ENCODE results near the gene MIOX. TPM values are rescaled to one million over a fixed set of nuclear protein-coding genes. Genes with fewer than 3 reads are reported as not detected.

Gene MIOX
- total RNA-seq, 2 experiments from 2014 or later = 0.32 to 0.44 TPM

- Mint-ChIP-seq H3K4me3 (no peak overlapping the region), H3K9me3 (ENCODE audit: low read depth) (no peaks in the 10 kb centered on the region), H3K27me3 (peaks cover 8% of the 10 kb centered on the region), H3K27ac (no peak overlapping the region), H3K36me3 (ENCODE audit: low read depth) (no peaks in the 10 kb centered on the region), H3K4me1 (no peaks in the 10 kb centered on the region)
- ATAC-seq (no peak), DNase-seq (no peak)
- POLR2A ChIA-PET = no interaction called here
- intact Hi-C loops (cut with DNase I, micrococcal nuclease) = no loop called here
- CTCF ChIA-PET = interaction anchor here (0.6 to 1.3 kb wide), 4 partner anchors 12 to 249 kb away, joined by 3 to 5 read pairs (median 3); no protein-coding TSS in a partner anchor
Measured at GRCh38 chr22:50483977-50484853, 2.4 kb upstream of the MIOX start.

DNA sequence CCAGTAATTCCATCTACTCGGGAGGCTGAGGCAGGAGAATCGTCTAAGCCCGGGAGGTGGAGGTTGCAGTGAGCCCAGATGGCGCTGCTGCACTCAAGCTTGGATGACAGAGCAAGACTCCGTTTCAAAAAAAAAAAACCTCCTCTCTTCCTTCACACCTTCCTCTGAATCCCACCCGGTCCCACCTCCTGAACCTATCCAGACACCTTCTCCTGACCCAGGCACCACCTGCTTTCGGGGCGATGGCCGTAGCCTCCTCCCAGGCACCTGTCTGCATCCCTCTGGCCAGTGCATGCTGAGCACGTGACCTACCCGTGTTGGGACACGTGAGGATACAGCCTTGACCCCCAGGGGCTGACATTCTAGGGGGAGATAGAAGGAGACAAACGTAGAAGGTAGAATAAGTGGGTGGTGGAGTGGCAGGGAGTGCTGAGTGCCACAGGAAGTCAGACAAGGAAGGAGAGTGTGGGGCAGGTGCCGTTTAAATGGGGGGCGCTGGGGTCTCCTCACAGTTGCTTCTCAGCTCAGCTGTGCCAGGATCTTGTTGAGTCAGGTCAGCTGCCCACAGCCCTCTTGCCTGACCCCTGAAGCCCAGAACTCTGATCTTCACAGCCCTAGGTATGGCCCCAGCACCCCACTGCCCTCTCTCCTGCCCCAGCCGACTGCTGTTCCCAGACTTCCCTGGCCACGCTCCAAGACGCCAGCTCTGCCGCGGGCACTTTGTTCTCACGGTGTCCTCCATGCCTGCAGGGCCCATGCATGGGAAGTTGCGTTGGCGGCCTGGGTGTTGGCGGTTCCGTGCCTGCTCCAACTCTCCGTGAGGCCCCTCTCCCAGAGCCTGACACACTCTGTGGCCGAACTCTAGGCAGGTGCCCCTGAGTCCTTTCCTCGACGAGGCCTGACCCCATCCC is 1.2 kb upstream of the MIOX start:
- no peaks in the 10 kb centered on the region for H3K27me3 Mint-ChIP-seq
- H3K9me3 Mint-ChIP-seq (ENCODE audit: low read depth) = no peaks in the 10 kb centered on the region
- ATAC-seq (no peak), DNase-seq (peak; percentile 8)
- H3K4me1 Mint-ChIP-seq = no peaks in the 10 kb centered on the region
- ChIA-PET CTCF (interaction anchor here (0.7 to 1.1 kb wide), 3 partner anchors 11 to 25 kb away, joined by 3 to 4 read pairs (median 3); no protein-coding TSS in a partner anchor), POLR2A (no interaction called here)
- H3K27ac Mint-ChIP-seq = no peak overlapping the region
- no peaks in the 10 kb centered on the region for H3K36me3 Mint-ChIP-seq (ENCODE audit: low read depth)
- H3K4me3 Mint-ChIP-seq = no peak overlapping the region
- intact Hi-C loops (cut with DNase I, micrococcal nuclease) = no loop called here

- ChIA-PET POLR2A (no interaction called here), CTCF (interaction anchor here (0.6 kb wide), 1 partner anchor 121 kb away, joined by 3 read pairs; no protein-coding TSS in a partner anchor)
- Mint-ChIP-seq H3K36me3 (ENCODE audit: low read depth) (no peaks in the 10 kb centered on the region), H3K4me1 (peaks cover 7% of the 10 kb centered on the region), H3K27ac (no peak overlapping the region), H3K4me3 (no peak overlapping the region), H3K9me3 (ENCODE audit: low read depth) (no peaks in the 10 kb centered on the region), H3K27me3 (no peaks in the 10 kb centered on the region)
- ATAC-seq (no peak), DNase-seq (no peak)
- intact Hi-C loops (cut with DNase I, micrococcal nuclease) = no loop called here
Measured at GRCh38 chr22:50487290-50488005, 789 bp downstream of the MIOX start.

DNA sequence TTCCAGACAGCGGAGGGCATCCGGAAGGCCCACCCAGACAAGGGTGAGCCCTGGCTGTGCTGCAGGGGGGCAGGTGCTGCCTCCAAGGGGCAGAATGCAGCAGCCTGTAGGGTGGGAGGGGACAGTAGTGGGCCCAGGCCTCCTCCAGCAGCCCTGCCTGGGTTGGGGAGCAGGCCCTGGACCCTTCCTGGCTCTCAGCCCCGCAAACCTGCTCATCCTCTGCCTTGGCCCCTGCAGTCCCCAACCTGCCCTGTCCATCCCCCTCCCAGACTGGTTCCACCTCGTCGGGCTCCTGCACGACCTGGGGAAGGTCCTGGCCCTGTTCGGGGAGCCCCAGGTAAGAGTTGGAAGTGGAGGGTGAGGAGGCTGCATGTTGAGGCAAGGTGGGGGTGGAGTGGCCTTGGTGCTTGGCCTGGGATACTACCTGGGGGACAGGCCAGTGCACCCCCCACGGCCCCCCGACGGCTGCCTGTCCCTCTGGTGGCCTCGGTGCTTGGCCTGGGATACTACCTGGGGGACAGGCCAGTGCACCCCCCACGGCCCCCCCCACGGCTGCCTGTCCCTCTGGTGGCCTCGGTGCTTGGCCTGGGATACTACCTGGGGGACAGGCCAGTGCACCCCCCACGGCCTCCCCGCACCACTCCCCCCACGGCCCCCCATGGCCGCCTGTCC is 1.5 kb downstream of the MIOX start:
- intact Hi-C loops (cut with DNase I, micrococcal nuclease) = no loop called here
- DNase-seq = no peak
- ATAC-seq = no peak
- ChIA-PET CTCF (no interaction called here), POLR2A (no interaction called here)
- H3K27ac Mint-ChIP-seq = no peak overlapping the region
- no peaks in the 10 kb centered on the region for H3K9me3 Mint-ChIP-seq (ENCODE audit: low read depth)
- H3K4me3 Mint-ChIP-seq = no peak overlapping the region
- no peaks in the 10 kb centered on the region for H3K27me3 Mint-ChIP-seq
- H3K4me1 Mint-ChIP-seq = peaks cover 7% of the 10 kb centered on the region
- no peaks in the 10 kb centered on the region for H3K36me3 Mint-ChIP-seq (ENCODE audit: low read depth)

DNA sequence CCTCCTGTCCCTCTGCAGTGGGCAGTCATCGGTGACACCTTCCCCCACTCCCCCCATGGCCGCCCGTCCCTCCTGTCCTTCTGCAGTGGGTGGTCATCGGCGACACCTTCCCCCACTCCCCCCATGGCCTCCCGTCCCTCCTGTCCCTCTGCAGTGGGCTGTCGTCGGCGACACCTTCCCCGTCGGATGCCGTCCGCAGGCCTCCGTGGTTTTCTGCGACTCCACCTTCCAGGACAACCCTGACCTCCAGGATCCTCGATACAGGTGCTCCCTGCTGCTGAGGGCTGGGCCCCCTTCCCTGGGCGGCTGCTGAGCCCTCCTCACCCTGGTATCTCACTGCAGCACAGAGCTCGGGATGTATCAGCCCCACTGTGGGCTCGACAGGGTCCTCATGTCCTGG is 2.2 kb downstream of the MIOX start:
- no peak overlapping the region for H3K27ac Mint-ChIP-seq
- ChIA-PET POLR2A (no interaction called here), CTCF (no interaction called here)
- ATAC-seq = no peak
- no peak overlapping the region for H3K4me3 Mint-ChIP-seq
- H3K27me3 Mint-ChIP-seq = no peaks in the 10 kb centered on the region
- no peak for DNase-seq
- no peaks in the 10 kb centered on the region for H3K36me3 Mint-ChIP-seq (ENCODE audit: low read depth)
- no peaks in the 10 kb centered on the region for H3K9me3 Mint-ChIP-seq (ENCODE audit: low read depth)
- intact Hi-C loops (cut with DNase I, micrococcal nuclease) = no loop called here
- H3K4me1 Mint-ChIP-seq = peaks cover 7% of the 10 kb centered on the region

GRCh38 chr22:50489363-50490243 is 2.9 kb downstream of the MIOX start:
- intact Hi-C loops (cut with DNase I, micrococcal nuclease) = no loop called here
- ATAC-seq (no peak), DNase-seq (no peak)
- Mint-ChIP-seq H3K9me3 (ENCODE audit: low read depth) (no peaks in the 10 kb centered on the region), H3K4me3 (no peak overlapping the region), H3K4me1 (peaks cover 7% of the 10 kb centered on the region), H3K27me3 (no peaks in the 10 kb centered on the region), H3K27ac (no peak overlapping the region), H3K36me3 (ENCODE audit: low read depth) (no peaks in the 10 kb centered on the region)
- CTCF ChIA-PET = interaction anchor here (1.0 kb wide), 1 partner anchor 19 kb away, joined by 3 read pairs; no protein-coding TSS in a partner anchor
- POLR2A ChIA-PET = no interaction called here

DNA sequence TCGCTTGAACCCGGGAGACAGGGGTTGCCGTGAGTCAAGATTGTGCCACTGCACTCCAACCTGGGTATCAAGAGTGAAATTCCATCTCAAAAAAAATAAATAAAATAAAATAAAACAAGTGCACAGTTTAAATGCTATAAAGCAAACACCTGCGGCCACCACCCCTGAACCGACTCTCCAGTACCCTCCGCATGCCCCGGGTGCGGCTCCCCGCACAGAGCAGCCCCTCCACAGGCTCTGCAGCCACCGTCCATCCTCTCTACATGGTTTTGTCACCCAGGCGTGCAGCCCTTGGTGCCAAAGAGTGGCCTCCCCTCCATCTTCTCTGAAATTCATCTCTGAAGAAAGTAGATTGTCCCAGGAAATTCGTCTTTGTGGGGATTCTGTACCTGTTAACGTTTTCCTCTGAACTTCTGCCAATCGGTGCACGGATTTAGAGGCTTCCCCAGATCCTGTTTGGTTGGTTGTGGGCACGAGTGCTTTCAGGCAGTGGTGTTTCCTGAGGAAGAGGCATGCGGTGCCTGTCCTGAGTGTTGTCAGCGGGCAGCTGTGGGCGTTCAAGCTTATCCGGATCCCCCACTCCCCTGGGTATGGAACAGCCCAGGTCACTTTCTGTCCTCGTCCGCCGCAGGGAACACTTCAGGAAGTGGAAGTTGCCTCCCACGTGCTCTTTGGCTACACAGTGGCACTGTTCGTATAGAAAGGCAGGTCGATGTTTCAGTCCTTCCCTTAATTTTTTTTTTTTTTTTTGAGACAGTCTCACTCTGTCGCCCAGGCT is 4.1 kb downstream of the MIOX start:
- POLR2A ChIA-PET = no interaction called here
- H3K27me3 Mint-ChIP-seq = no peaks in the 10 kb centered on the region

GRCh38 chr22:50497093-50497492 is 10.4 kb downstream of the MIOX start:
- POLR2A ChIA-PET = interaction anchor here (0.7 kb wide), 2 partner anchors 28 to 579 kb away, joined by 3 to 4 read pairs; partner anchors contain the start of genes ALG12 and CRELD2

More for the DNA sequence above, 4.1 kb downstream of the MIOX start:
- CTCF ChIA-PET = interaction anchor here (0.6 to 1.0 kb wide), 3 partner anchors 20 to 235 kb away, joined by 3 read pairs; no protein-coding TSS in a partner anchor
- Mint-ChIP-seq H3K36me3 (ENCODE audit: low read depth) (no peaks in the 10 kb centered on the region), H3K9me3 (ENCODE audit: low read depth) (no peaks in the 10 kb centered on the region), H3K27ac (no peak overlapping the region), H3K4me1 (peaks cover 7% of the 10 kb centered on the region), H3K4me3 (no peak overlapping the region)
- DNase-seq (peak; percentile 42), ATAC-seq (peak; percentile 38)
- intact Hi-C loops (cut with DNase I, micrococcal nuclease) = no loop called here

GRCh38 chr22:50498322-50498890 is 11.7 kb downstream of the MIOX start:
- peaks cover 7% of the 10 kb centered on the region for H3K4me1 Mint-ChIP-seq
- intact Hi-C loops (cut with DNase I, micrococcal nuclease) = loop anchor here in 1 of 2 experiments (1.0 to 5.0 kb wide), 3 partner anchors 46 to 122 kb away; no protein-coding TSS in a partner anchor
- ATAC-seq = peak; percentile 96
- H3K27me3 Mint-ChIP-seq = no peaks in the 10 kb centered on the region
- POLR2A ChIA-PET = interaction anchor here (1.9 kb wide), 1 partner anchor 9 kb away, joined by 10 read pairs; the partner anchor contains the start of gene LMF2
- DNase-seq = peak; percentile 78
- CTCF ChIA-PET = interaction anchor here (0.6 to 2.4 kb wide), 18 partner anchors 9 to 256 kb away, joined by 3 to 12 read pairs (median 4); partner anchors contain the start of genes HDAC10, LMF2, NCAPH2 and SCO2
- no peak overlapping the region for H3K4me3 Mint-ChIP-seq
- H3K27ac Mint-ChIP-seq = no peak overlapping the region
- no peaks in the 10 kb centered on the region for H3K9me3 Mint-ChIP-seq (ENCODE audit: low read depth)
- peaks cover 2% of the 10 kb centered on the region for H3K36me3 Mint-ChIP-seq (ENCODE audit: low read depth)

More at GRCh38 chr22:50497093-50497492, 10.4 kb downstream of the MIOX start:
- Mint-ChIP-seq H3K27me3 (no peaks in the 10 kb centered on the region), H3K4me3 (no peak overlapping the region), H3K27ac (no peak overlapping the region), H3K36me3 (ENCODE audit: low read depth) (peaks cover 1% of the 10 kb centered on the region), H3K4me1 (peaks cover 7% of the 10 kb centered on the region), H3K9me3 (ENCODE audit: low read depth) (no peaks in the 10 kb centered on the region)
- ATAC-seq = no peak
- DNase-seq = no peak
- CTCF ChIA-PET = interaction anchor here (0.7 to 2.4 kb wide), 12 partner anchors 12 to 255 kb away, joined by 3 to 12 read pairs (median 4); partner anchors contain the start of gene SCO2
- intact Hi-C loops (cut with DNase I, micrococcal nuclease) = loop anchor here in 1 of 2 experiments (5.0 kb wide), 1 partner anchor 45 kb away; no protein-coding TSS in a partner anchor
